OCI-LY7 (cell line): ENCODE measurements around the gene FGA. TPM values are rescaled to one million over a fixed set of nuclear protein-coding genes. Genes with fewer than 3 reads are reported as not detected.

Source experiments
- BruUV-seq: library from RNA; stranded (reverse); fragments of 400-500 nt; replicated peaks from 2 replicates; lab custom pipeline; 2021; lab: Mats Ljungman, UMichigan
- CTCF ChIA-PET: fragments of 300-600 bp; sonication (Branson Sonifier 250); formaldehyde crosslinking; loops from one replicate; lab custom pipeline; 2022; ENCODE audit warnings: antibody characterized with exemption; ENCODE audit not compliant: unreplicated experiment; lab: Charles Lee
- POLR2A ChIA-PET: fragments of 300-600 bp; sonication (Branson Sonifier 250); formaldehyde crosslinking; loops from one replicate; lab custom pipeline; 2022; ENCODE audit warnings: antibody characterized with exemption; lab: Charles Lee
- DNase-seq: peaks from one replicate; pipeline ENCODE4 v3.0.0-alpha.2; 2015; ENCODE audit warnings: low spot score
- H2AFZ ChIP-seq: fragments of 200-600 bp; sonication (generic), shearing (Covaris generic); 2 replicates; pipeline ENCODE4 v1.6.1; 2014; ENCODE audit warnings: mild to moderate bottlenecking, antibody characterized with exemption, low read length, moderate library complexity
- H3K27ac ChIP-seq: fragments of 200-600 bp; sonication (generic); 2 replicates; pipeline ENCODE4 v1.5.1; 2014; ENCODE audit warnings: mixed run types, low read depth, mild to moderate bottlenecking, moderate library complexity, low read length, inconsistent platforms; ENCODE audit not compliant: poor library complexity, severe bottlenecking
- H3K36me3 ChIP-seq: fragments of 200-600 bp; sonication (generic); 2 replicates; pipeline ENCODE4 v1.6.1; 2014; ENCODE audit warnings: mild to moderate bottlenecking, antibody characterized with exemption, low read length, moderate library complexity, mixed read lengths; ENCODE audit not compliant: insufficient read depth
- H3K4me1 ChIP-seq: fragments of 200-600 bp; sonication (generic); 2 replicates; pipeline ENCODE4 v1.5.1; 2014; ENCODE audit warnings: mild to moderate bottlenecking, low read length; ENCODE audit not compliant: insufficient read depth, poor library complexity, severe bottlenecking
- H3K4me2 ChIP-seq: fragments of 200-600 bp; sonication (generic); 2 replicates; pipeline ENCODE4 v1.6.1; 2014; ENCODE audit warnings: mild to moderate bottlenecking, low read length
- H3K4me3 ChIP-seq: fragments of 200-600 bp; sonication (generic); 2 replicates; pipeline ENCODE4 v1.5.1; 2014; ENCODE audit warnings: mild to moderate bottlenecking, low read depth, low read length; ENCODE audit not compliant: poor library complexity, severe bottlenecking
- H3K79me2 ChIP-seq: fragments of 200-600 bp; sonication (generic); 2 replicates; pipeline ENCODE4 v1.6.1; 2016; ENCODE audit warnings: low read depth, mild to moderate bottlenecking, low read length, moderate library complexity, mixed read lengths; ENCODE audit not compliant: insufficient read depth
- H3K9me2 ChIP-seq: fragments of 200-600 bp; sonication (generic); 2 replicates; pipeline ENCODE4 v1.6.1; 2016; ENCODE audit warnings: mild to moderate bottlenecking, low read length, mixed read lengths; ENCODE audit not compliant: insufficient read depth
- H3K9me3 ChIP-seq: fragments of 200-600 bp; sonication (generic); 2 replicates; pipeline ENCODE4 v1.6.1; 2014; ENCODE audit warnings: mild to moderate bottlenecking, mixed run types, low read length, mixed read lengths
- H4K20me1 ChIP-seq: fragments of 200-600 bp; sonication (generic); 2 replicates; pipeline ENCODE4 v1.6.1; 2014; ENCODE audit warnings: mild to moderate bottlenecking, antibody characterized with exemption, low read length, moderate library complexity, mixed read lengths; ENCODE audit not compliant: insufficient read depth
- EZH2phosphoT487 ChIP-seq: fragments of 200-600 bp; sonication (generic); IDR thresholded peaks from 2 replicates; pipeline ENCODE4 v1.6.1; 2018; ENCODE audit warnings: low read depth, borderline replicate concordance, mild to moderate bottlenecking, mixed run types, antibody characterized with exemption, low read length, moderate library complexity, mixed read lengths
- intact Hi-C: fragments of 100-400 bp; cut with micrococcal nuclease; formaldehyde crosslinking; loops from one replicate; pipeline ENCODE4 v1.10.0; 2022; ENCODE audit not compliant: unreplicated experiment
- total RNA-seq, 2 experiments: library from RNA; depleted of rRNA in 1 of 2; stranded (reverse); fragments of >200 nt in 1 of 2; shearing (Covaris generic) in 1 of 2; gene quantifications; 2 replicates each; pipeline ENCODE4 v1.2.3, GENCODE V29; 2014 to 2022
- TF ChIP-seq, protein P1 (sequence below): fragments of 200-600 bp; sonication (generic); conservative IDR thresholded peaks from 2 replicates; pipeline ENCODE4 v1.5.1; 2014; ENCODE audit warnings: mild to moderate bottlenecking, antibody characterized with exemption, low read length, moderate library complexity, mixed read lengths

The FGA gene
- total RNA-seq, 2 experiments from 2014 or later, result not detected

GRCh38 chr4:154603033-154603943, 12.7 kb upstream of the FGA start:
- intact Hi-C loops, result no loop called here
- POLR2A ChIA-PET, result interaction anchor here (0.5 to 1.3 kb wide), 4 partner anchors 8 to 868 kb away, joined by 3 to 6 read pairs (median 4); no protein-coding TSS in a partner anchor
- H4K20me1 ChIP-seq, result no peaks in the 10 kb centered on the region

GRCh38 chr4:154602404-154603020, 12.0 kb upstream of the FGA start:
- no peak for TF ChIP-seq EZH2phosphoT487
- TF ChIP-seq, protein P1, sequence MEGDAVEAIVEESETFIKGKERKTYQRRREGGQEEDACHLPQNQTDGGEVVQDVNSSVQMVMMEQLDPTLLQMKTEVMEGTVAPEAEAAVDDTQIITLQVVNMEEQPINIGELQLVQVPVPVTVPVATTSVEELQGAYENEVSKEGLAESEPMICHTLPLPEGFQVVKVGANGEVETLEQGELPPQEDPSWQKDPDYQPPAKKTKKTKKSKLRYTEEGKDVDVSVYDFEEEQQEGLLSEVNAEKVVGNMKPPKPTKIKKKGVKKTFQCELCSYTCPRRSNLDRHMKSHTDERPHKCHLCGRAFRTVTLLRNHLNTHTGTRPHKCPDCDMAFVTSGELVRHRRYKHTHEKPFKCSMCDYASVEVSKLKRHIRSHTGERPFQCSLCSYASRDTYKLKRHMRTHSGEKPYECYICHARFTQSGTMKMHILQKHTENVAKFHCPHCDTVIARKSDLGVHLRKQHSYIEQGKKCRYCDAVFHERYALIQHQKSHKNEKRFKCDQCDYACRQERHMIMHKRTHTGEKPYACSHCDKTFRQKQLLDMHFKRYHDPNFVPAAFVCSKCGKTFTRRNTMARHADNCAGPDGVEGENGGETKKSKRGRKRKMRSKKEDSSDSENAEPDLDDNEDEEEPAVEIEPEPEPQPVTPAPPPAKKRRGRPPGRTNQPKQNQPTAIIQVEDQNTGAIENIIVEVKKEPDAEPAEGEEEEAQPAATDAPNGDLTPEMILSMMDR, result no peak
- Histone ChIP-seq H3K9me2 (no peaks in the 10 kb centered on the region), H2AFZ (no peak overlapping the region), H3K79me2 (no peaks in the 10 kb centered on the region), H3K27ac (no peak overlapping the region), H4K20me1 (no peaks in the 10 kb centered on the region), H3K4me1 (no peaks in the 10 kb centered on the region), H3K36me3 (no peaks in the 10 kb centered on the region), H3K4me3 (no peak overlapping the region), H3K9me3 (no peaks in the 10 kb centered on the region), H3K4me2 (no peak overlapping the region)
- no TSS peak for BruUV-seq
- CTCF ChIA-PET, result no interaction called here
- intact Hi-C loops, result no loop called here
- DNase-seq, result no peak
- POLR2A ChIA-PET, result interaction anchor here (1.0 to 1.3 kb wide), 3 partner anchors 7 to 34 kb away, joined by 4 to 6 read pairs (median 4); no protein-coding TSS in a partner anchor

More at GRCh38 chr4:154603033-154603943, 12.7 kb upstream of the FGA start:
- Histone ChIP-seq H3K4me1 (no peaks in the 10 kb centered on the region), H3K9me2 (no peaks in the 10 kb centered on the region), H3K4me2 (no peak overlapping the region), H3K9me3 (no peaks in the 10 kb centered on the region), H3K36me3 (no peaks in the 10 kb centered on the region), H3K4me3 (no peak overlapping the region), H3K27ac (no peak overlapping the region), H2AFZ (no peak overlapping the region), H3K79me2 (no peaks in the 10 kb centered on the region)
- CTCF ChIA-PET, result no interaction called here
- no TSS peak for BruUV-seq
- TF ChIP-seq EZH2phosphoT487, result no peak
- TF ChIP-seq, protein P1, result no peak
- DNase-seq, result no peak
